Tibial artery (tissue), 4 donors: ENCODE measurements around the gene DLG1.

Experiments used
- DNase-seq, 2 donors: peaks; one replicate each; pipeline ENCODE4 v3.0.0-alpha.2; 2019
- H3K27ac ChIP-seq, 2 donors: fragments of 200-600 bp; sonication (generic) in 1 of 2; 1 replicate in 1 of 2; 2 replicates in 1 of 2; pipeline ENCODE4 v1.5.1; 2018 to 2019; ENCODE audit warnings: mild to moderate bottlenecking in 1 of 2
- H3K27me3 ChIP-seq, 2 donors: fragments of 200-600 bp; sonication (generic) in 1 of 2; one replicate each; pipeline versions ENCODE4 v1.5.1 to v1.6.0; 2016 to 2019
- H3K36me3 ChIP-seq, 3 donors: fragments of 200-600 bp; sonication (generic) in 2 of 3; one replicate each; pipeline ENCODE4 v1.5.1; 2016 to 2019; ENCODE audit warnings: mild to moderate bottlenecking in 2 of 3
- H3K4me1 ChIP-seq, 4 donors: fragments of 200-600 bp; sonication (generic) in 2 of 4; 1 replicate in 3 of 4; 2 replicates in 1 of 4; pipeline ENCODE4 v1.5.1; 2016 to 2019
- H3K4me3 ChIP-seq, 2 donors: fragments of 200-600 bp; sonication (generic) in 1 of 2; 1 replicate in 1 of 2; 2 replicates in 1 of 2; pipeline ENCODE4 v1.5.1; 2018 to 2019; ENCODE audit warnings: mild to moderate bottlenecking in 2 of 2
- H3K9me3 ChIP-seq, 3 donors: fragments of 200-600 bp; sonication (generic) in 1 of 3; one replicate each; pipeline ENCODE4 v1.5.1; 2016 to 2019
- CTCF ChIP-seq, 2 experiments: fragments of 200-600 bp in 1 of 2; fragments of 450-650 bp in 1 of 2; IDR thresholded peaks; one replicate each; pipeline ENCODE4 v1.5.1; 2017 to 2019; ENCODE audit warnings: antibody characterized with exemption in 2 of 2, mild to moderate bottlenecking in 1 of 2, moderate library complexity in 1 of 2
- intact Hi-C: fragments of 100-400 bp; cut with DNase I; formaldehyde crosslinking; loops from one replicate; pipeline ENCODE4 v1.15.0; 2023; ENCODE audit warnings: low total_unique reads

DLG1 gene

DNA sequence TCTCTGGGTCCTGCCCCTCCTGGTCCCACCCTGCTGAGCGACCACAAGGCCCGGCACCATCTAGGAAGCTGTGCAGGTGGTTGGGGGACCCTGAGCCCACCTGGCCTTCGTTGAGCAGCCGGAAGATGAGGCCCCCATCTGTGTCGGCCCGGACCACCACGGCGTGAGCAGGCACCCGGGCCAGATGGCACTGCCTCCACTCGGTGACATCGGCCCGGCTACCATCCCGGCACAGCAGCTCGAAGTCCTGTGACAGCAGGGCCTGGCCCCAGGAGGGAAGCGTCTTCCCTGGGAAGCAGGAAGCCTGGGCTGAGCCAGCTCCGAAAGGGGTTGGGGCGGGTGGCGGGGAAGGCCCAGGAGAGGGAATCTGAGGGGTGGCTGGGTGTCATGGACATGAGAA lies 281.4 kb downstream of the DLG1 start:
- Histone ChIP-seq H3K27ac (no peak overlapping the region), H3K27me3 (peaks cover 0 to 18% of the 10 kb centered on the region in 2 donors), H3K9me3 (no peaks in the 10 kb centered on the region), H3K4me1 (peaks cover 0 to 2% (median 0%) of the 10 kb centered on the region in 4 donors), H3K4me3 (no peak overlapping the region), H3K36me3 (no peaks in the 10 kb centered on the region)
- no peak for TF ChIP-seq CTCF (IDR thresholded peaks at IDR 0.05)
- DNase-seq: no peak
- intact Hi-C loops: no loop called here

- DNase-seq: no peak
- intact Hi-C loops: no loop called here
- no peak overlapping the region for H3K4me3 ChIP-seq
- H3K27me3 ChIP-seq: peaks cover 0 to 18% of the 10 kb centered on the region in 2 donors
- no peak overlapping the region for H3K27ac ChIP-seq
- no peaks in the 10 kb centered on the region for H3K9me3 ChIP-seq
- no peak for TF ChIP-seq CTCF (IDR thresholded peaks at IDR 0.05)
- H3K4me1 ChIP-seq: no peaks in the 10 kb centered on the region
- H3K36me3 ChIP-seq: no peaks in the 10 kb centered on the region
These were observed 282.3 kb downstream of the DLG1 start for GRCh38 chr3:197015790-197016736.

DNA sequence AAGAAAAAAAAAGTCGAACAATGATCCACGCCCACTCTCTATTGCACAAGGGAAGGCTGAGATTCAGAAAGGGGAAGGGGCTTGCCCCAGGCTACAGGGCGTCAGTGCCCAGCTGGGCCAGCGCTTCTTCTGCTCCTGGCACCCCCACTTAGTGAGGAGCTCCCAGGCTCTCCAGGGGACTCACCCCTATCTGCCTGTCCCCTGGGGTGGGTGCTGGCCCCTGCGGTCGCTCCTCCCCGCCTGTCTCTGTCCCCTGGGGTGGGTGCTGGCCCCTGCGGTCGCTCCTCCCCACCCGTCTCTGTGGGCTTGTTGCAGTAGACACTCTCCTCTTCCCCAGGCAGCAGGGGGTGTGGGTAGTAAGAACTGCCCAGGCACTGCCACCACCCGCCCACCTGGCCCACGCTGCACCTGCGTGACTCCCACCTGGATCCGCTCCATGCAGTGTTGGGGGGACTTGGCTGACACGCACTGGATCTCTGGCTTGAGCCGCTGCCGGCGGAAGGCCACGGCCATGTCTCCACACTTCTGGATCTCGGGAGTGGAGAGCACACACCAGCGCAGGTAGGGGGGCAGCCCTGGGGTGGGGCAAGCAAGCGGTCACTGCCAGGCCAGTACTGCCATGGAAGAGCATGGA lies 283.4 kb downstream of the DLG1 start:
- Histone ChIP-seq H3K9me3 (no peaks in the 10 kb centered on the region), H3K27ac (no peak overlapping the region), H3K36me3 (no peaks in the 10 kb centered on the region), H3K27me3 (peaks cover 0 to 24% of the 10 kb centered on the region in 2 donors), H3K4me3 (no peak overlapping the region), H3K4me1 (no peaks in the 10 kb centered on the region)
- no peak for DNase-seq
- intact Hi-C loops: no loop called here
- TF ChIP-seq CTCF (IDR thresholded peaks at IDR 0.05): no peak

DNA sequence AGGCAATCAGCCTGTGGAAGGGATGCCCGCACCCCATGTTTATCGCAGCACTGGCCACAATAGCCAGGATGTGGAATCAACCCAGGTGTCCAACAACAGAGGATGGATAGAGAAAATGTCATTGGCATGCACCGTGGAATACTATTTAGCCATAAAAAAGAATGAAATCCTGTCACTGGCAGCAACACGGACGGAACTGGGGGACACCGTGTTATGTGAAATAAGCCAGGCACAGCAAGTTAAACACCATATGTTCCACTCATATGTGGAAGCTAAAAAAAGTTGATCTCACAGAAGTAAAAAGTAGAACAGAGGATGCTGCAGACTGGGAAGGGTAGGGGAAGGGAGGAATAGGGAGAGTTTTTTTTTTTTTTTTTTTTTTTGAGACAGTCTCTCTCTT lies 284.4 kb downstream of the DLG1 start:
- H3K4me1 ChIP-seq: no peaks in the 10 kb centered on the region
- intact Hi-C loops: no loop called here
- H3K4me3 ChIP-seq: no peak overlapping the region
- no peak for TF ChIP-seq CTCF (IDR thresholded peaks at IDR 0.05)
- H3K9me3 ChIP-seq: no peaks in the 10 kb centered on the region
- H3K27me3 ChIP-seq: peaks cover 0 to 27% of the 10 kb centered on the region in 2 donors
- no peak overlapping the region for H3K27ac ChIP-seq
- no peaks in the 10 kb centered on the region for H3K36me3 ChIP-seq
- DNase-seq: no peak

- TF ChIP-seq CTCF (IDR thresholded peaks at IDR 0.05): no peak
- Histone ChIP-seq H3K9me3 (no peaks in the 10 kb centered on the region), H3K27ac (no peak overlapping the region), H3K4me1 (no peaks in the 10 kb centered on the region), H3K36me3 (no peaks in the 10 kb centered on the region), H3K4me3 (no peak overlapping the region), H3K27me3 (peaks cover 0 to 36% of the 10 kb centered on the region in 2 donors)
- intact Hi-C loops: no loop called here
- DNase-seq: no peak
These were observed 285.9 kb downstream of the DLG1 start for GRCh38 chr3:197012540-197012883.
